ENCODE data around the gene RAD18.

Gene RAD18

GRCh38 chr3:8985876-8986275 is 22.6 kb upstream of the RAD18 start:
- TF ChIP-seq CTCF (IDR thresholded peaks at IDR 0.05; ENCODE audit: low read depth, low read length), result no peak
- no peak overlapping the region for H3K4me3 ChIP-seq (ENCODE audit: low read depth, low read length)

- H3K4me3 ChIP-seq (ENCODE audit: low read depth, low read length), result no peak overlapping the region
- TF ChIP-seq CTCF (IDR thresholded peaks at IDR 0.05; ENCODE audit: low read depth, low read length), result no peak
These were observed 22.1 kb upstream of the RAD18 start for GRCh38 chr3:8985411-8985831.

GRCh38 chr3:8984526-8984925 is 21.3 kb upstream of the RAD18 start:
- TF ChIP-seq CTCF (IDR thresholded peaks at IDR 0.05; ENCODE audit: low read depth, low read length), result no peak
- H3K4me3 ChIP-seq (ENCODE audit: low read depth, low read length), result no peak overlapping the region

GRCh38 chr3:8984081-8984480 is 20.8 kb upstream of the RAD18 start:
- no peak for TF ChIP-seq CTCF (IDR thresholded peaks at IDR 0.05; ENCODE audit: low read depth, low read length)
- H3K4me3 ChIP-seq (ENCODE audit: low read depth, low read length), result no peak overlapping the region

- no peak for TF ChIP-seq CTCF (IDR thresholded peaks at IDR 0.05; ENCODE audit: low read depth, low read length)
- no peak overlapping the region for H3K4me3 ChIP-seq (ENCODE audit: low read depth, low read length)
These were observed 20.3 kb upstream of the RAD18 start for GRCh38 chr3:8983591-8983990.

GRCh38 chr3:8983026-8983425 is 19.8 kb upstream of the RAD18 start:
- no peak overlapping the region for H3K4me3 ChIP-seq (ENCODE audit: low read depth, low read length)
- TF ChIP-seq CTCF (IDR thresholded peaks at IDR 0.05; ENCODE audit: low read depth, low read length), result no peak

GRCh38 chr3:8982509-8982908 is 19.2 kb upstream of the RAD18 start:
- no peak for TF ChIP-seq CTCF (IDR thresholded peaks at IDR 0.05; ENCODE audit: low read depth, low read length)
- no peak overlapping the region for H3K4me3 ChIP-seq (ENCODE audit: low read depth, low read length)

All from WI38 (cell line).